Measurements from ENCODE around the gene COL9A1.

The COL9A1 gene

DNA sequence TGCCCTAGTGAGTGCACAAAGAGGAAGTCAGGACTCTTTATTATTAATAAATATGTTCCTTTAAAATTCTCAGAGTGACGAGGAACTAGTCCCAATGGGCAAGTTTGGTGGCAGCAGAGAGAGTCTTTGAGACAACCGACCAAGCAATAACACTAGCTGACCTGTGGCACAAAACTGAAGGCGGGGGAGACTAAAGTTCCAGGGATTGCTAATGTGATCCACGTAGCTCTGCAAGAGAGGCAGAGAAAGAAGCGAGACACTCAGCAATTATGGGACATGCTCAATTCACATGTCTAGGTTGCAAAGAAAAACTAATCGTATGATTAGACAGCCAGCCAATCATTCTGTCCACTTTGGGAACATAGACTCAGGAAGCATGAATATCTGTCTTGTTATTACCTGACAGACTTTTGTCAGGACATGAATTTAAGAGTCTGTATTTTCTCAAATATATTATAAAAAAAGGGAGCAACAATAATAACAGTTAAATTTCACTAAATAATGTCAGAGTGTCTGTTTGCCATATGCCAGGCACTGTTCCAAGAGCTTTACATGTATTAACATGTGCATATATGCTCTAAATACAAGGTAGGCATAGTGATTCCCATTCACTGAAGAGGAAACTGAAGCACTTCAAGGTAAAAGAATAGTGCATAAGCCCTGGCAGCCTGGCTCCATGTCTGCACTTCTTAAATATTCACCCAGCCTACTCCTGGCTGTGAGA lies 81.0 kb downstream of the COL9A1 start:
- DNase-seq = no peak

DNA sequence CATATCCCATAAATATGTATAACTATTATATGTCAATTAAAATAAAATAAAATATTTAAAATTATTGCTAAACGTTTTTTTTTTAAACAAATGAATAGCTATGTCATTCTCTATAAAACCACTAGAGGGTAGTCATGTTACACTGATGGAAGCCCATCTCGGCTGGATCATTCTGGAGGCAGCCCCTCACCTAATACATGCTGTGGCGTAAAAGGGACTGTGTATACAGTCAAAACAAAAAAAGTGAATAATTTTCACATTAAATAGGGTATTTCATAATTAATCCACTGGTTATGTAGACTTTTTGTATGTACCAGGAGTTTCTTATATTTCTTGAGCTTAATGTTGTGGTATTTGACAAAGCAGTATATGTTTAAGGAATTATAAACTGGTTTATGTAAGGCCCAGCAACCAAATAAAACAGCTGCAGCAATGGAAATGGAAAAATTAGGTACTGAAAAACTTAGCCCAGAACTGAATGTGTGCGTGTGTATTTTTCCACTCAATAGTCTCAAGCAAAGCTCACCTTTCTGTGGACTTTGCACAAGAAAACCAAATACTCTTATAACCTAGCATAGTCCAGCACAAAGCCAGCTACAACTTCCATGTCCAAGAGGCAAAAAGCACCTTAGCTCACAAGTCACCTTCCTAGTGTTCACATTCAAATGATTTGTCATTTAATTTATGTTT lies 81.7 kb downstream of the COL9A1 start:
- no peak for DNase-seq

DNA sequence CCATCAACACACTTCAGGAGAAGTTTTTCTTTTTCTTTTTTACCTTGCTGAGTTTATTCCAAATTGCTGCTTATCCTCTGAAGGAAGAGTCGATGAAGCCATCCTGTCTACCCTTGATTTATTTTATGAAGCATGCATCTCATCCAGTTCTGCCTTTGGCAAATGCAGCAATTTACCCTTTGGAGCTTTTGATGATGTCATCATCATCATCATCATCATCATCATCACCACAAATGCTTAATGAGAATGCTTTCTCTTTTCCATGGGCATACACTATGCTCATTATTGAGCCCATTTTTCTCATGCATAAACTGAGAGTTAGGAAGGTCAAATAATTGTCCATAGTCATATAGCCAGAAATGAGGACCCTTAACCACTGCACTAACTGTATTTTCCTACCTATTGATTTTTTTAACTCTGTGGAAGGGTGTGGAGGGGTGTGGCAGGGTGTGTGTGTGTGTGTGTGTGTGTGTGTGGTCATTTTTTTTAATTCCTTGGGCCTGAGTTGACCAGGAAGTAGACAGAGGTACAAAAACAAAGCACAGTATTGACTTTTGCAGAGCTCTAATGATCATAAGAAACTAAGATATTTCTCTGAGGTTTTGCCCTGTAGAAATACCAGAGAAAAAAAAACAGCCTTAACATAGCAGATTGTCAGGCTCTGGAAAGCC lies 82.8 kb downstream of the COL9A1 start:
- no peak for DNase-seq

DNA sequence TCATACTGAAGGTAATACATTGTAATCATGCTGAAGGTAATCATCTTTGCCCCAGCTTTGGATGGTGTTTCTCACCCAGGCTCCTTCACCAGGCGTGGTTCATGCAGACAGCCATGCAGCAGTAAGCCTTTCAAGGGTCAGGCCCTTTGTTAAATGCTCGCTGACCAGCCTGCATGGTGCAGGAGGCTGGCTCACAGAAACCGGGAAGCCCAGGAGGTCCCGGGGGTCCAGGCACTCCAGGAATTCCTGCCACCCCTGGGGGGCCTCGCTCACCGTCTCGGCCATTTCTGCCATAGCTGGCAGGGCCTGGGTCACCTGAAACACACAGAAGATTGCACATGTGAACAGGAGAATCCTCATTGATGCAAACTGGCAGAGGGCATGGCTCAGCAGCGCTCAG lies 86.1 kb downstream of the COL9A1 start:
- DNase-seq = no peak

DNA sequence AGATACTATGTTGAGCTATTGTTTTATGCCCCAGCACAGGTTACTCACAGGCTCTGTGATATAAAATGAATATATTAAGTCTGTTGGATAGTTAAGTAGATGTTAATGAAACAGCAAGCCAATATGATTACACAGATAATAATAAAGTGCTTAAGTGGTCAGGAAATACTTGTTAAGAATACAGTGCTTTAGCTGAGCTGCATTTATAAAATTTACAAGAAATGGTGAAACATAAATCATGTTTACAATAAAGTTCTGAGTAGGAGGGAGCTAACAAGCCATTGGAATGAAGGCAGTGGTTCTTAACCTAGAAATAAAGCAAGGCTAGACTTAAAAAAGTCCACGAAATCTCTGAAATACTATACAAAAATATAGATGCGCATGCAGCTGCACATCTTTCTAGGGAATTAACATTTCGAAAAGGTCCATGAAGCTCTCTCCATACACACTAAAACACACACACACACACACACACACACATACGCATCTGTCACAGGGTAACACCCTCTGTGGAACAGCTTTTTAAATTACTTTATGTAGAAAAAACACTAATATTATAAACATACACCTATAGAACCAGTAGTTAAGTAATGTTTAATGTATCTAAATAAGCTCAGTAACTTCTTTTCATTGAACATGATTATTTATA lies 87.3 kb downstream of the COL9A1 start:
- DNase-seq = no peak

DNA sequence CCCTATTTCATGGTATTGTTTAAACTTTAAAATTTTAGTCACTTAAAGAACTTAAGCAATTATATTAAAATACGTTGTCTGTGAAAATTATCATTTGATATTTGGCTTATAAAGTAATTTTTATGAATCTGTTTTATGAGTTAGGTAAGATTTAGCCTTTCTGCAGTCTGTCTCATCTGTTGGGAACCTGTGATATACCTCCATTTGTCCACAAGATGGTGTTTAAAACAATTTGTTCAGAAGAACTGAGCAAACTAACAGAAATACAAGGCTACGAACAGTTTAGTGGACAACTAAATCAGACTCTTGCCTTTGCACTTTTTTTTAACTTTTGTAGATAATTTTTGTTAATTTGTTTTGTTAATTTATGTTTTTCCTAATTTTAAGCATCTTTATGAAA lies 92.4 kb downstream of the COL9A1 start:
- no peak for DNase-seq

DNA sequence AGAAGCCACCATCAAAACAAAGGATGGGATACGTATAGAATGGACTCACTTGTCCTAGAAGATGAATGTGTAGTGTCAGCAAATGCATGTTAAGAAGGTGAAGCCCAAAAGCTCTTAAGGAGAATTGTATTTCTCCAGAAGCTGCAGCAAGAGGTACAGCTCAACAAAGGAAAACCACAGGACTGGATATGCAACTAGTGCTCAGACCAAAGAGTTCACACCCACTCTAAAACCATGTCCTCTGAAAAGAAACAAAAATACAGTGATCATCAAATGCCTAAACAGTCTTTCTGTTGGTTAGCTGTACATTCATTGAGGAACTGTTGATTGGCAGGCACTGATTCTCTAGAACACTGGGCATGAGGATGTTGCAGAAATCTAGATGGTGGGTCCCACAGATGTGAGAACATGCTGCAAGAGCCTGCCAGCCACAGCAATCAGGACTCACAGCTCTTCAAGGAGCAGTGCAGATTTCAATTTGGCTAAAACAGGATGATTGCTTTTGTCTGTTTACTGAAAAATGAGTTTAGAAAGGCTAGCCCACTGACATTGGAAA lies 94.6 kb downstream of the COL9A1 start:
- DNase-seq = no peak

DNA sequence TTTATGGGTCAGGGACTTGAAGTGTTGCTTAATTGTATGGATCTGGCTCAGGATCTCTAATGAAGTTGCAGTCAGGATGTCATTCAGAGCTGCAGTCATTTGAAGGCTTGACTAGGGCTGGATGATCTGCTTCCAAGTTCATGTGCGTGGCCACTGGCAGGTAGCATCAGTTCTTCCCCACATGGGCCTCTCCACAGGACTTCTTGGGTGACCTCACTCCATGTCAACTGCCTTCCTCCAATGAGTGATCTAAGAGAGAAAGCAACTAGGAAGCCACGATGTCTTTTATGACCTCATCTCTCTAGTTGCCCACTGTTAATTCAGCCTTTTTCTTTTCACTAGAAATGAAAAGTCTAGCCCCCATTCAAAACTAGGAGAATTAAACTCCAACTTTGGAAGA lies 104.1 kb downstream of the COL9A1 start:
- no peak for DNase-seq

DNA sequence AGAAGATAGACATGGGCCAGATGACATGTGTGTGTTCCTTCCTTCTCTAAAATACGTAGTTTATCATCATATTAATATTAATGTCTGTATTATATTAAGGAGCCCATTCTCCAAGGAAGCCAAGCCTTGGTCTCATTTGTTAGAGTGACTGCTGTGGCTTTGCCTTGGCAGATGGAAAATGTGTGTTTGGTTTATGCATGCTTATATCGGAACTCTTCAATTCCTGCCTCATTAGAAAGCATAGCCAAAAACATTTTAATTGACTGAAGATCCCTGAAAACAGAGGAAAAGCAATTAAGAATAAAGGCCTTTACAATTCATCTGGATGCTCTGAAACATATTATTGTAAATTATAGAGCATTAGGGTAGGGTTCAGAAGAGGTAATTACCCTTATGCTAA lies 106.4 kb downstream of the COL9A1 start:
- DNase-seq = no peak

DNA sequence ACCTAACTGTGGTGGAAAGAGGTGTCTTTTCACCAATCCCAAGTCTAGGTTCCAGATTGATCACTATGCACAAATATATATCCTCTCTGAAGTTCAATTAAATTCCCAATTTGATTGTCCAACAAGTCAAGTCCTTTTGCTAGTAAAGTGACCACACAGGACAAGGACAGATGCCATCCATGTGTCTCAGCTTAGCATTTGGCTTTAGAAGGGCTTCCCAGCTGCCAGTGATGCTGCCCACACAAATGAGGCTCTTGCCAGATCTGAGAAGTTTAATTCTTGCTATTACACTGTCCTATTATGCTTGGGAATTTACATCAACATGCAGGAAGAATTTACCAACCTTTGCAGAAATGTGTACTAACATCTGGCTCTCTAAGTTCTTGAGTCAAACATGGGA lies 108.5 kb downstream of the COL9A1 start:
- no peak for DNase-seq

DNA sequence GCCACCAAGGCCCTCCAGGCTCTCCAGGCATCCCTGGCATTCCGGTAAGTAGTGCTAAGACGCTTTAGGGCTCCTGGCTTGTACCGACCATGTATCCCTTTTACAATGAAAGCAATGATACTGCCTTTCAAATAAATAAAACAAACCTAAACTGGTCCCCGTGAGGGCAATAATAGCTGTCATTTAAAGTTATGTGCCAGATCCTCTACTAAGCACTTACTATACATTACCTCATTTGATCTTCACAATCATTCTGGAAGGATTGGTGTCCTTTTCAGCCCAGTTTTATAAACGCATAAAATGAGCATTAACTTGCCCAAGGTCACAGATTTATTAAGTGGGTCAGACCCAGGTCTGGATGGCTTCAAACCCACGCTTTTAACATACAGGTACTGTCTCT lies 114.7 kb downstream of the COL9A1 start:
- no peak for DNase-seq

DNA sequence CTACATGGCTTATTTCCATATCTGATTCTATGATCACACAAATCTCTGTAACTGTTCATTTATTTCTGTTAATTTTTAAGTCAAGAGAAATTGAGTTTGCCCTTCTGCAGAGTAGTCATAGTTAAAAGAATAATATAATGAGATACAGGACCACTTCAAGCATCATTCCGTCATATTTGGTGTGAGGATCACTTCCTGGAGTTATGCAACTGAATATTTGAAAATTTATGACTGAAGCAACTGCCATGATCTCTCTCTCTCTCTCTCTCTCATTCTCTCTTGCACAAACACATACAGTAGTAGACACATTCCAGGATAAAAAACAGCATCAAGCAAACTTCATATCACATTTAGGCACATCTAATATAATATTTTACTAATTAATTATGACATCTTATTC lies 116.4 kb downstream of the COL9A1 start:
- no peak for DNase-seq

DNA sequence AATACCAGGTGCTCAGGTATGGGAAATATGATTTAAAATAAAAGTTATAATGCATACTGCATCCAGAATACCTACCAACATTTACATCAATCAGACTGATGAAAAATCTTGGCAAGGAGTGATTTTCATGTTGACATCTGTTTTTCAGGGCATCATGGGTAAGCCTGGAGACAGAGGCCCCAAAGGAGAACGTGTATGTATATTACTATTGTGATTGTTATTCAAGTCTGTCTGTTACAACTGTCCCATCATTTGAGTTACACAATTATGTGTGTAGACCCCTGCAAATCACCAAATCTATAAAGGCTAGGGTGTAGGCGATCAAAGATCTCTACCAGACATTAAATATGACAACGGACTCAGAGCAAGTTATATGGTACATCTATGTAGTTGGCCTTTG lies 118.2 kb downstream of the COL9A1 start:
- DNase-seq = no peak

DNA sequence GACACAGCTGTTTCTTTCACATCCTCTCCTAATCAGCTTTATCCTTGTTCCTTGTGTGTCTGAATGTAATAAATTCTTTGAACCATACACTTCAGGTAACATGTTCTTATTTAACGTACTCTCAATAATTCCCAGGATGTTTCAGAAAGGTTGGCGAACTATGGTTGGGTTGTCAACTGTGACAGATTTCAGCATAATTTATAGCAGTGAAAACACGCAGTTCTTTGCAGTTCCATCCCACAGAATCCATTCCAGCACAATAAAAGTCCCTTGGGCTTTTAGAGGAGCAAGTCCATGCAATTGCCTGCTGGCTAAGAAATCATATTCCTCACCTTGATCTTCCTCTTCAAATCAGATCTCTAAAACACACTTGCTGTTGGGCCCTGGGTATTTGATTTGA lies 119.3 kb downstream of the COL9A1 start:
- no peak for DNase-seq

DNA sequence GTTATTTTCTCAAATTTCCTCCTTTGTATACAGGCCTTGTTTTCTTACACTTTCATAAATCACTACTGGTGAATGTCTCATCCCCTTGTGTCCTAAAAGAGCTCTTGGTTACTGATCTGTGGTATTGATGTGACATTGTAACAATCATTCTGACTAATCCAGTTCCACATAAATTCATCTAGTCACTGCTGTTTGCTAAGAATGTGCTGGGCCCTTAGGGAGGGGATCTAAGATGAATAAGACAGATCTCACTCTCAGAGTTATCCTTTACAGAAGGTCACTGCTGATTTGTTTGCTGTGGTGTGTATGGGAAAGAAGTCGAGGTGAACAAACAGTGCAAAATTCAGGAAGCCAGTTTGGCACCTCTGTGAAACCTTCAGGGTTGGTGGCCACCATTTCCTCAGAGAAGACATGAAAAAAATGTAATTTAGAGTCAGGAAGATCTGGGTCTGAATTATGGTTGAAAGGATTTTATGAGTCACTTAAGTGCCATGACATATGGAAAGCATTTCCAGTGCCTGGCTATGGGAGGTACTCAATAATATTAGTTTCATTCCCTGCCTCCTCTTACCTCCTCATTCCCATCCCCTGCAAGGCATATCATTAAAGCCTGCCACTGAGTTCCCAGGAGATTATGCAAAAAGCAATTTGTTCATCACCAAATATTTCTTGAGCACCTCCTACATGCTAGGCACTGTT lies 121.8 kb downstream of the COL9A1 start:
- DNase-seq = no peak

DNA sequence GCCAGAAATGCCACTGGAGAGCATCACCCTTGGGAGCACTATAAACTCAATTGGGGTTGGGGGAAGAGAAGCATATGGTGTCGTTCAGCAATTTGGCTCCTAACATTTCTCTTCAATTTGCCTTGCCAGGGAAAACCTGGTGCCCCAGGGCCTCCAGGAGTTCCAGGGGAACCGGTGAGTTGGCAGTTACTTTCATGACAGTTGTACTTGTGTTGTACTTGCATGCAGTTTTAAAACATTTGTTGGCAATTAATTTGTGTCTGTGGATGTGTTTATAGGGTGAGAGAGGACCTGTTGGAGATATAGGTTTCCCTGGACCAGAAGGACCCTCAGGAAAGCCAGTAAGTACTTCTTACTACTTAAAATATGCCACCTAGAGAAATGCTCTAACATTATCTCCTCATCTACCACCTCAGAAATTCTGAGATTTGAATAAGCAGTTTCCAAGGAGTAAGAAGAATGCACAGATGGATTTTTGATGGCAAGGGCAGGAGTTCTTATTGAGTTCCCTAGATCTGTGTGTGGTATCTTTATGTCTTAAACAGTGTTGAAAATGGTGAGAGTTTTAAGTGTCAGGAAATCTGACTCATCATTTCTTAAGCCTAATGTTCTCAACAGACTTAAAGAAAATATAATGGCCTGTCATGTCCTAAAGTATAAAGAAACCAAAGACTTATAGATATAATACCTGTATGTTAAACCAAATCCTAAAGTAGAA lies 122.5 kb downstream of the COL9A1 start:
- no peak for DNase-seq

DNA sequence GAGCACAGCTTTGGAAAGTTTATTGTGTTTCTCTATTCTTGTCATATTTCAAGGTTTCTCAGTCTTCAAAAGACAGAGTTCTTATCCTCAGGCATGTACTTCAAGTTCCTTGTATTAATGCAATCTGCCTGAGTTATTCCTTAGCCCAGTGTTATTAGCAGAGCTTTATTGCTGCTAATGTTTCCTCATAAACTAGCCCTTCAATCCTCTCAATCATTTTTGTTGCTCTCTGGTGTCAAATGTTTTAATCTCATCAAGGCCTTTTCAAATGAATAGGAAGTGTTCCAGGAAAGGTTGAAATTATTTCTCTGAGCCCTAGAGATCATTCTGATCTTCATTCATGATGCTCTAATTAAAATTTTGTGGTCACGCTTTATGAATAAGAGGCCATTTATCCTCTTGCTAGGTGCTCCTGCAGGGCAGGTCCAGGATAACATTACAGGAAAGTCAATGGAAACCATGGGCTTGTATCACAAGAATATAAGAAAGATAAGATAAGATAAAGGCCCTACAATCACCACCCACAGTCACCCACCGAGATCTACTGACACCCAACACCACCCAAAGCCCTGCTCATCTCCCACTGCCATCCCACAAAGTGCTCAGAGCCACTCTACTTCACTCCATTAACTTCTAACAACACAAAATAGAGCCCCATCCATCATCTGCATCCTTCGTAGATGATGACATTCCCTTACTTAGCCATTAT lies 125.9 kb downstream of the COL9A1 start:
- DNase-seq = no peak

DNA sequence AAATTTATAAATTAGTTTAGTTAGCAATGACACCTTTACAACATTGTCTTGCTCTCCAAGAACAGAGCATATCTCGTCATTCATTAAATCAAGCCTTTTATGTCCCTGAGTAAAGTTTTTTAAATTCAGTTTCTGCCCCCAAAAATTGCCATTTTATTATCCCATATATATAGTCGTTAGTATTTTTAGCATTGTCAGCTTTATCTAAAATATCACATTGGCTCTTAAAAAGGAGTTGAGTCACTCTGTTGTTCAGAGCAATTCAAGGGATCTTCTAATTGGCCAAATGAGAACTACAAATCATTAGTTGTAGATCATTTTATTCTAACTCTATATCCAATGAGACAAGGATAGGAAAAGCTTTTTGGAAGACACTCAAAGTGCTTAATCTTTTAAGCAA lies 127.1 kb downstream of the COL9A1 start:
- no peak for DNase-seq

DNA sequence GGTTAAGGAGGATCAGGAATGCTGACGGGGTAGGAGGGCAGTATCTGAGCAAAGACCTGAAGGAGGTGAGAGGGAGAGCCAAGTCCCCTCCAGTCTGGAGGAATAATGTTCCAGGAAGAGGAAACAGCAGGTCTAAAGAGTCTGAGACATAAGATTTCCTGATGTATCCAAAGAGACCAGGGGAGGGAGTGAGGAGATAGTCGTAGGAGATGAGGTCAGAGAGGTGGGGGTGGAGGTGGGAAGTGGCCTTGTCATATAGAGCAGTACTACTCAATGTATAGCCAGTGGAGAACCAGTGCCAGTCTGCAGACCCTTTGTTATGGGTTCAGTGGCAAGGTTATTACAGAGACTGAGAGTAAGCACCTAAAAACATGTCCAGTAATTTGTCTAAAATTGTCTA lies 130.6 kb downstream of the COL9A1 start:
- no peak for DNase-seq

DNA sequence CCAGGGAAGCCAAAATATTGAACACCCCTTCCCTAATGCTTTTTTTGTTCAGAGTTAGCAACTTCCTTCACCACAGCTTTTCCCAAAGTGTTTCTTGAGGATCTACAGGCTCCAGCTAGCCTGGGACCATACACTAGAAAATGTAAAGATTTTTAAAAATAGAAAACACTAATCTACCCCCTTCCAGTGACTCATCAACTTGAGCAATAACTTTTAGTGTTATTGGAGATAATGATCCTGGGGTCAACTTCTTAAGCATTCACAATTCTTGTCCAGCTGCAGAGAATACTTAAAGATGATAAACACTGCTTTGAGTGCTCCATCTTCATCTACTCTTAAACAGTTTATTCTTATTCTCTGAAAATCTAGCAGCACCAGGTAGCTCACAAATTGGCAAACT lies 131.6 kb downstream of the COL9A1 start:
- DNase-seq = no peak

DNA sequence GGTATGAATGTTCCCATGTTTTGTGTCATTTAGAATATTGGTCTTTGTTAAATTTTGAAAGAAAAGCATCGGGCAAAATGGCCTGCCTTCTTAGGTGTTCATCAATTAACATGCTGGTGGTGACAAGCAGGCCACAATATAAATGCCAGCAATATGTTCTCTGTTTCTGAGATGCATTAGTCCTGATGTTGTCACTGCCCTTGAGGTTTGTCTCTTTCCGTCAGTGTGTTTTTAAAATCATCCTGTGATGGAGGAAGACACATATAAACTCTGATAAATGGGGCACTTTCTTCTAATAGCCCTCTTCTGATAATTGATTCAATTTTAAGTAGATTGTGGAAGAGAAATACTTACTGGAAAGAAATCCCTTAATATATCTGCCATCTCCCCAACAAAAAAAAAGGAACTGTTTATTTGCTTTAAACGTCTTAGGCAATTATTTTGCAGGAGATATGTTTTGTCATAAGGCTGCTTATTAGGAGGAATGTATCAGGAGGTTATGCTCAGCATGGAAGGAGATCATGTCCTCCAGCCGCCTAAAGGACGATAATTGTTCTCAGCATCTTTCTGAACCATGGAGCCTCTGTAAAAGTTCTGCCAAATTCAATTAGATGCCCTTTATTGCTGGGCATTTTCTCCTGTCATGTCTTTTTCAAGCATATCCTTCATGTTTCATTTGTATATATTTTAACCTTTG lies 134.1 kb downstream of the COL9A1 start:
- DNase-seq = no peak
